ELF-1 (cell line): ENCODE data around the gene CASZ1.

Experiments used
- DNase-seq: peaks from one replicate; pipeline ENCODE4 v3.0.0-alpha.2; 2016; ENCODE audit warnings: low read depth, low spot score

Gene CASZ1

DNA sequence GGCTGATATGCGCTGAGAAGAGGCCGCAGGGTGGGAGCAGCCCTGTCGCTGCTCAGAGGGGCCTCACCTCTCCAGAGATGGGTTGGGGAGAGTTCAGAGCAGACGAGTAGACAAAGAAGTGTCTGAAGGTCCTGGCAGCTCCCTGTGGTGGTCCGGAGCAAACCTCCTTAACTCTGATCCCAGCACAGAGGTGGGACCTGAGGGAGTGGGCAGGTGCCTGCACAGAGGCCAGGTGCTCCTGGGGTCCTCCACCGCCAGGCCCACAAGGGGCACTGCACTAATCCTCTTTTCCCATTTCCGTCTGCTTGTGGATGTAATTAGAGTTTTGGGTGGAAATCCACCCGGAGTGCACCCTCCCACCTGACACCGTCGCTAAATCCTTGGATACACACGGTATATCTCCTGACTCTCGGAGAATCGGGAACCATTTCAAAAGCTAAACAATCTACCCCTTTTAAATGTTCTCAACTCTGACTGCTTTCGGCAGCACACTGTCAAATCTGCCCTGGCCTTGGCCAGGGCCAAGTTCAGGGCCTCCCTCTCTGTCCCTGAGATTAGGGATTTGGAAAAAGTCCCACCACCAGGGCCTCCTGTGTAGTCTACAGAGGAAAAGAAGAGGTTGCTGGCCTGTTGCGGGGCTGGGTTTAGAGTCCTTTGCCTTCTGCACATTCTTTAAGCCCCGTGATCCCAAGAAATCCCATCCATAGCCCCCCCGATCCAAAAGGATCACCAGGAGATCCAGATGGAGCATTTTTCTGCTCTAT is 22.4 kb downstream of the CASZ1 start:
- no peak for DNase-seq

DNA sequence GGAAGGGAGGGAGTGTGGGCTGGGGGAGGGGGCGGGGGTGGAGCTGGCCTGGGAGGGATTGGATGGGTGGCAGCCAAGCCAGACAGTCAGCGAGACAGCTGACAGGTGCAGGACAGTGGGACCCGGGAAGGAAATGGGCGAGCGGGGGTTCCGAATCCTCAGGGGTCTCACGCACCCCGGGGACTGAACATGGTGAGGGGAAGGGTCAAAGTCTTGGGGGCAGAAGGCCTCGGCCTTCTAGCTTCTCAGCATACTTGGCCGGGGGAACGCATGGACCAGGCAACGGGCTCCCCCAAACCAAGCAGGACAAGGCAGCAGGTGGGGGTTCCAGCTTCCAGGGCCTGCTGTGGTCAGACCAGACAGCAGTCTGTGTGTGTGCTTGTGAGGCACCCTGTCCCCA is 23.1 kb downstream of the CASZ1 start:
- DNase-seq, result no peak

DNA sequence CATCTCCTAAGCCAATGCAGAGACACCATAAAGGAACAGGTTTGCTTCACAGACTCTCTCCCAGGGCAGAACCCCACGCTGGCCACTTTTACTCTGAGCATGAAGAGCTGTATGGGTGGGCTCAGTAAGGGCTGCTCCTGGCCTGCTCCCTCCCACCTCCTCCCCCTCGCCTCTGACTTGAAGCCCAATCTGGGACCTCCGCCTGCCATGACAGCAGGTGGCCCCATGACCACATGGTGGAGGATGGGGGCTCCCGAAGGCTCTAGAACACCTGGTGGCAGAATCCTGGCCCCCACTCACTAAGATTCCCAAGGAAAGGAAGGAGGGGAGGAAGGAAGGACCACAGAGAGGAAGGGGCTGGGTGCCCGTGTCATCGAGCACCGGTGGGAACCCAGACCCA is 23.7 kb downstream of the CASZ1 start:
- no peak for DNase-seq

DNA sequence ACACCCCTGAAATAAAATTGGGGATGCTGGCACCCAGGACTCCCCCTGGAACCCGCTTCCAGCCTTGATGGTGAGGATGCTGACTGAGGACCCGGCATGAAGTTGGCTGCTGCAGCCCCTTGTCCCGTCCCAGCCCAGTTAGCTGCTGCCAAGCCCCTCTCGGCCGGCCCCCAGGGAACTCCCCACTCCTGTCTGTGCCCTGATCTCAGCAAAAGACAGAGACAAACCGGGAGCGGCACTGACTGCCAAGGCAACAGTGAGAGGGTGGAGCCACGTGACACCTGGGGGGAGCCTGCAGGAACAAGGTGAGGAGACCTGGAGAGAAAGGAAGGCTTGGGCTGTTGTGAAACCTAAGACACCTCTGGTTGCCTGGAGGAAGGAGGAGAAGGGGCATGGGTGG is 24.7 kb downstream of the CASZ1 start:
- no peak for DNase-seq

DNA sequence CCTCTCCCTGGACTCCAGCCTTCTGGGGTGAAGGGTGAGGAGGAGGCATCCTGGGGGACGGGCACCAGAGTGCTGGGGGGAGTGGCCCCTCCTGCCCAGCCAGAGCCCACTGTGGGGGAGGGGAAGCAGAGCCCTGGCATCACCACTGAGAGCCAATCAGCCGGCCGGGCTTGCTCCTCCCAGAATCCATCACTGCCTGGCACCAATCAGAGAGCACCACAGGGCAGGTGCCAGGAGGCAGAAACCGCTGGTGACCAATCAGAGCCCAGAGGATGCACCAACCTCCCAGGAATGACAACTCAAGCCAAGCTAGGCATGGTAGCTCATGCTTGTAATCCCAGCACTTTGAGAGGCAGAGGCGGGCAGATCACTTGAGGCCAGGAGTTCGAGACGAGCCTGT is 27.9 kb downstream of the CASZ1 start:
- DNase-seq, result no peak

DNA sequence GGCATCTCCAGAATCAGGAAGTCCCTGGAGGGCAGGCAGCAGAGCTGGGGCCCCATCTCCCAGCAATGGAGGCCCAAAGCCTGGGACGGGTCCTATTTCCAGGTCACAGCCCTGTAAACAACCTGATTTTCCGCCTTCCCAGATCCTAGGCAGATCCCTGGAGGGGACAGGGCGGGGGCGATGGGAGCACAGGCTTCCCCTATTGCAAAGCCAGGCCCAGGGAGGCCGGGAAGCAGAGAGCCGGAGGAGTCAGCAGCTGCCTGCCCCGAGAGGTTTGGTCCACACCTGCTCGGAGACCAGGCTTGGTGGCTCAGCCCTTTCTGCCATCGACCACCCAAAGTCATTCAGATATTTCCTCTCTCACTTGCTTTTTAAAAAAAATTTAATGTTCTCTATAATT is 29.2 kb downstream of the CASZ1 start:
- peak; percentile 63 for DNase-seq

DNA sequence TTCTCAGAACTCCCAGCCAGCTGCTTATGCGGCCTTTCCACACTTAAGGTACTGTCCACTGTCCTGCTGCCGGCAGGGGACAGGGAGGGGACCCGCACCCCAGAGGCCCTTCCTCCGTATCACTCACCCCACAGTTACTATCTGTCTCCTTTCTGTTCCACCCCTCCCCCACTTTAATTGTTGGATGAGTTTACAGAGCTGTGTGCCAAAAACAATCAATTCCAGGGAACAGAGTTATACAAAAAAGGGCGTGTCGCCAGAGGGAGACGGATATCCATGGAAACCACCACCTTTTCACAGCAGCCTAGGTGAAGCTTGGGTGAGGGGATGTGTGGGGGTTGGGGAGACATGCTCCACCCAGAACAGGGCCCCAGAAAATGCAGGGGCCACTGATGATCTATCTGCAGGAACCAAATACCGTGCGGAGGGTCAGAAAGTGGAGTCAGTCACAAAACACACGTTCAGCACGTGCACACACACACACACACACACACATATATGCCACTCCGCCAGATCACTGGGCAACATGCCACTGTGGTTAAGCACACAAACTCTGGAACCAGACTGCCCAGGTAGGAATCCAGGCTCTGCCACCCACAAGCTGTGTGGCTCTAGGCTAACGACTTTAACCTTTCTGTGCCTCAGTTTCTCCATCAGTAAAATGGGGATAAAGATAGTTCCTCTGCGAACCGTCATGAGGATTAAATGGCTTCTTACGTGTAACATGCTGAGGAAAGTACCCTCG is 30.5 kb downstream of the CASZ1 start:
- DNase-seq, result no peak

DNA sequence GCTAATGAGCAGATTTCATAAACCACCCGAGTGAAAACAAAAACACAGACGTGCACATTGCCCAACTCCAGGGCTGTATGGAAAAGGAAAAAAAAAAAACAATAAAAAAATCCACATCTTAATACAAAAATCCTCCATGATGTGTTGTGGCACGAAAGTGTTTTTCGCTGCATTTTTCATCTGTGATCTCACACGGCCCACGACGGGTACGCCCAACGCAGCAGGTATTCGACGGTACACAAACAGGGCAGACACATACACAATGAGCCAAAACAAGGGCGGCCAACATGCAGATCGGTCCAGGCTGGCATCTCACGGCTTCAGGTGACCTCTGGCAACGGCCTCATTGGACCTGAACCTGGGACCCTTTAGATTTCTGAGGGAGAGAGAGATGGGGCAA is 31.1 kb downstream of the CASZ1 start:
- DNase-seq, result no peak

DNA sequence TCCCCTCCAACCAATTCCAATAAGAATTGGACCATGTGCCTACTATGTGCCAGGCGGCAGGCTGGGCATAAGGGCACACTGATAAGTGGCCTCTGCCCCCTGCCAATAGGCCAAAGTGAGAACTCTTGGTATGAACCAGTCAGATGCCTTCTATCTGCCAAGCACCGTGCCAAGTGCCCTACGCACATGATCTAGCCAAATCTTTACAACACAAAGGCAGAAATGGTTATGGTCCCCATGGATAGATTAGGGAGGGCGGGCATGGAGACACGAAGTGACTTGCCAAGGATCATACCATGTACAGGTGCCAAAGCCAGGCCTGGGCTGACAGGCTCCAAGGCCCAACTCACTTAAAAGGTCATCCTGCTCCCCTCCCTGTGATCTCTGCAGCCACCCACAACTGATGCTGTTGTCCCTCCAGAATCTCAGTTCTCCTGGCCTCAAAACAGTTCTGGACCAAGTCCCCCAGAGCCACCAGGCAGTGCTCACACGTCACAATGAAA is 32.1 kb downstream of the CASZ1 start:
- no peak for DNase-seq

DNA sequence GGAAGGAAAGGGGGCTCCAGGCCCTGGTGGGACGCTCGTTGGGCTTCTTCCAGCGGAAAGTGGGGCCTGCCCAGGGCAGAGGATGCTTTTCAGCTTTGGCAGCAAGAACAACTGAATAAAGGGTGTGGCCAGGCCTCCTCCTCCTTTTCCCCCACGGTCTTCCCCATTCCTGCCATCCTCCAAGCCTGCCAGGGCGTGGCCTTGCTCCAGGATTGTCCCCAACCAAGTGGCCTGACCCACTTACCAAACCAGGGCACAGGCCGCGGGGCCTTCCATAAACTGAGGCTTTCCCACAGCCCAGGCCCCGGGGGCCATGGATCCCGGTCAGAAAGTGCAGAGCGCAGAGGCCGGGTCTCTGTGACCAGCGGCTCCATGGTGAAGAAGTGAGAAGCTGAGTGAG is 33.6 kb downstream of the CASZ1 start:
- DNase-seq, result no peak

DNA sequence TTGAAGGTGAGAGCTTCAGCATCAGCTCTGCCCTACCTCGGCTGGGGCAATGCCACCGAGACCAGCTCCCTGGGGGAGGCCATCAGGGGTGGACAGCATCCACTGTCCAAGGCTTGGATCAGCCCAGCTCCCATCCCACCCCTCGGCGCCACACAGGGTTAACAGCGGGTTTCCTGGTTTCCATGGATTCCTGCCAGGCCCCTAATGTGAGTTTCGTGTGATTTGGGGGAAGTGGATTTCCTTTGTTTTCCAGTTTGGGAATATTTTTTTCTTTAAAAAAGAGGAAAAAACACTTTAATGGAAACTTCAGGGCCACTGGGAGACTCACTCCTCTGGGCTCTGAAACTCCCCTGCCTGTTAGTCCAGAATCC is 34.3 kb downstream of the CASZ1 start:
- no peak for DNase-seq

DNA sequence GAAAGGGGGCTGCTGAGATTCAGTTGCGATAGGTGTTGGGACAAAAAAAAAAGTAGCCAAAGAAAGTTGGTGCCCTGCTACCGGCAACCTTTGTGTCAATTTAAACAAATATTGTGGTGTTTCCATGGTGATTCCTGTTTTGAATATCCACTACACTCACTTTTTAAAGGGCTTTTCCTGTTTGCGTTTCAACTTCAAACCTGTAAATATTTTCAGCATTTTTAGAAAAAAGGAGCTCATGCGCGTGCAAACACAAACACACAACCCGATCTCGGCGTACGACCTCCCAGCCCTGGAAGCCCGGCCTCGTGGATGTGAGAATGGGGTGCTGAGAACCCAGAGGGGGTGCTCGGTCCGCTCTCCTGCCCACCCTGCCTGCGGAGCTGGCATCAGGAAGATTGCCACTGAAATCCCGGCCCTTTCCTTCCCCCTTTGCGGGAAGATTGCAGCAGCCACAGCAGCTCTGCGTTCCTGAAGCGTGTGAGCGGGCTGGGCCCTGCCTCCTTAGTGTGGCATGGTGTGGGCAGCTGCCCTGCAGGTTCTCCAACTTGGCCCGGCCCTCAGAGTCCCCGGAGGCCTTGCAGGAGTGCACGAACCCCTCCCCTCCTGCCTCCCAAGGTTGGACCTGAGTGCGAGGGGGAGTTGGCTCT is 34.8 kb downstream of the CASZ1 start:
- no peak for DNase-seq

DNA sequence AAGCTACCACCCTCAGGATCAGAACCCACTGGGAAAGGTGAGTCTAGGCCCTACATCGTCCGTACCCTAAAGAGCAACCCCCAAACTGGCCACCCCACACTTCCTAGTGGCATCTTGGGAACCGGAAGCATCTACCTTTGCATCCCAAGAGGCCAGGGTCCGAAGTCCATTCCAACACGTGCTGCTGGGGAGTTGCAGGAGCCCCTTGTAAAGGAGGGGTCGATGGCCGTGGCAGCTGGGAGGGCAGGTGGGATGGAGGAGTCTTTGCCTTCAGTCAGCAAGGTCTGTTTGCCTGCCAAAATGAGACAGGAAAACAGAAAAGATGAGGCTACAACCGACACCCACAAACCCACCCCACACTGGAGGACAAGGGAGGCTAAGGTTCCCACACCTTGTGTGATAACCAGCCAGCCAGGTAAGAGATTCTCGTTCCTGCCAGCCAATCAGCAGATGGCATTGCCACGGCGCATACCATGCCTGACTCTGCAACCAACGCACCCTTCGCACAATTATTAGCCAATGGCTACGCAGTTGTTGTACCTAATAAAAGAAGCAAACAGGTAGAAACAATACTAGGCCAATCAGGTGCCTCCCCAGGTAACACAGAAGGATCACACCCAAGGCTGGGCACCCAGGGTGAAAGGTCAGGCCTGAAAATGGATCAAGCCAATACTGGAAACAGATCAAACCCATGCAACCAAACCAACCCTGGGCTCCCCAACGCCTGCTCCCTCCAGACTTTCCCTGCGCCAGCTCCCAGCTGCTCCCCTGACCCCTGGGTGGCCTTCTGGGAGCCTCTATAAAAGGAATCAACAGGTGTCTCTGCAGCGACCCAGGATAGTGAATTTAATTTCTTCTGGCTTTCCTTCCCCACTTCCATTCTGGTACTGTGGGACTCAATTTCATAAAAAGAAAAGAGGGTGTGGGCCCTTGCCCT is 35.6 kb downstream of the CASZ1 start:
- no peak for DNase-seq

DNA sequence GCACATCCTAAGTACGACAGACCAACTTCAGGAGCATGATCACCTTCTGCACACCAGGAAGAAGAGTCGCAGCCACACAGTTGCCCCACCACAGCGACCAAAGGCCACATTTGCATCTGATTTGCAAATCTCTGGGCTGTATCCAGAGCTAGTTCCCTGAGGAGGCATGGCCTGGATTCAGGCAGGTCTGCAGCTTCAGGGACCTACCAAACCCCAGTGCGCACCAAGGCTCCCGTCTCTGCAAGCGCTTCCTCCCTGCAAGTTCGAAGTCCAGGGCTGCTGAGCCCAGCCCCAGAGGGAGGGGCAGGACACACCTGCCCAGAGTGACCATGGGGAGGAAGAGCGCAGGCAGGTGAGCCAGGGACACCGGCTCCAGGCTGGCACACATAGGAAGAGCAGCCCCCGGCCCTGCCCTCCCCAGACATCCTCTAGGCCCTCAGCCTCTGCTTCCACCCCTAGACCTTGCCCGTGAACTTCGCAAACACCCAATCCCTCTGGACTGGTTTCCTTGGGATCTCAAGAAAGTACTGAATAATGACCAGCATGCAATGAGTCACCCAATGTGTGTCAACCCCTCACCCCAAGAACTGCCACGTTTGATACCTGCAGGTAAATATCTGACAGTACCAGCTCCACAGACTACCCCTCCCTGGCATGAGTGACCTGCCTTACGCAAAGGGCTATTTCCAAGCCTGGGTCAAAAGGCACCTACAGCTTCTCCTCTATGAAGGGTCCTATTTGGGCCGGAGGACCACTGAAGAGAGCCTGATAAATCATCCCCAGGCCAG is 36.8 kb downstream of the CASZ1 start:
- DNase-seq, result no peak

DNA sequence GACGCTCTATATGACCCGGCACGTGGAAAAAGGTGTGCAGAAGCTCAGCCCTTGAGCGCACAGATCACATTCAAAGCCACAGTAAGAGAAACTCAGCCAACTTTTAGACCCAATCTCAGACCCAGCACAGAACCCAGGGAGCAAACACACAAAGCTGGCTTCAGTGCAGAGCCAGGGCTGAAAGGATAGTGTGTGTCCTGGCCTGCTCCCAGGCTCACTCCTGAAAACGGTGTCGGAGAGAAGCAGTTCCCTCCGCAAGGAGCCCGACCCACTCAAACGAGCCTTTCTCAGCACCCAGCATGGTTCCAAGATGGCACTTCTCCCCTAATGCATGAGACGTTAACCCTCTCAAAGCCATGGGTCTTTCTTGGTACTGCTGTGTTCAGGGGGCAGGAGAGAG is 39.6 kb downstream of the CASZ1 start:
- no peak for DNase-seq

DNA sequence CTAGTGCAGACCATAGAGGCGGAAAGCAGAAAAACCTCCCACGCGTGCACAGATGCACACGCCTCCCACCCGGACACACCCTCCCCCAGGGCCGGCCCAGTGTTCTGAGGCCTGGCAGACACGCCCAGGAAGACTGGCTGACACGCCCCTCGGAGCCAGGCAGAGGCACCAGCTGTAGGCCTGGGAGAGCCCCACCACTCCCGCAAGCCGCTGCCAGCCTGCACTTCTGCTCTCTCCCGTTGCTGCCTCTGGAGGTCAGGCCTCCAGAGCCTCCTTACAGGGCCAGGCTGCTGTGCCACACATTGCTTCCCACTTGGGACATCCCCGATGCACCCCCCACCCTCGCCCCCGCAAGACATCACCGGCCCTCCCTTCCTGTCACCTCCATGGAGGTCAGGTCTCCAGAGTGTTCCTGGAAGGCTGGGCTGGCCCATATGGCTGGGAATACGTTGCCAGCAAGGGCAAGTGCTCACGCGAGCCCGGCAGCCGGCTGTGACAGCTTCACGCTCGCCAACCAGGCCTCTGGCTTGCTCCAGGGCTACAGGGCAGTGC is 40.4 kb downstream of the CASZ1 start:
- peak; percentile 30 for DNase-seq

DNA sequence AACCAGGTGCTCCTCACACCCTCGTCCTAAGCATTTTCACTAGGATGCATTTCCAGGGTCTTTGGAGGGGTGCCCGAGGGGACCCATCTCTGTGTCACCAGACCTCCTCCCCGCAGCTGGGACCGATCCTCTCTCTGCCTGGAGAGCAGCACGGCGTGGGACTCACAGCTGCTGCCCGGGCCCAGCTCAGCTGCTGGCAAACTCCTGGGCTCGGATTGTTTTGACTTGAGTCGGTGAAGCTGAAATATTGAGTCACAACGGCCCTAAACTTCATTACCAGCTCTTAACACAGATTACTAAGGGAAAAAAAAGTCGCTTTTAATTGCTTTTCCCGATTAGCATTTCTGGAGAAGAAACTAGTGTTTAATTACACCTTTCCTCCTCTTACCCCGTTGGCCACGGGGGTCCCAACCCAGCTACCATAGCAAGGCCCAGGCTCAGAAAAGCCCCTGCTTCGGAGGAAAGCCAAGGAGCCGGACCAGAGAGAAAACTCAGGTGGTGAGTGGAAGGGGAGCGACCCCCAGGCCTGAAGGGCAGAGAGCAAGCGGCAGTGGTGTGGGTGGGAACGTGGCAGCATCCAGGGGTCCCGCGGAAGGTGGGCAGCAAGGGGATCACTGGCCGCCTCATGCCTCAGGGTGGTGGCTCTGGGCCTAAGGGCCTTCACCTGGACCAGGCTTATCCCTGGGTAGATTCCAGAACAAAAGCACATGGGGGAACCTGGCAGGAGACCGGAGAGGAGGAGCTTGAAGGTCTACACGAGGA is 41.7 kb downstream of the CASZ1 start:
- DNase-seq, result no peak

DNA sequence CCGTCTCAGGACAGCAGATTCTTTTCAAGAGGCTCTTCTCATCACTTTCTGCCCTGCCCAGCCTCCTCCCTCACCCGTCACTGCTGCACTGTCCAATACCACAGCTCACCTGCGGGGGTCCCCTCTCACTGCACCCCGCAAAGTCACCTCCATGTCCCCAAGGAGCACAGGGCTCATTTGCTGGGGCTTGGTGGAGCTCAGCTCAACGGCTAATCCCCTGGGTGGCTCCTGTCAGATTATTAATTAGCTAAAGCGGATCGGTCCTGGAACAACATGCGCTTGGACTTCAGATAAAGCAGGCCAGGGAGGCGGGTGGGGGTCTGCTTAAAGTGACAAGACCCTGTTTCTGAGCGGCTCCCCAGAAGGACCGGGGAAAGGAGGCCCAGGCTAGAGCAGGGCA is 43.1 kb downstream of the CASZ1 start:
- DNase-seq, result no peak

DNA sequence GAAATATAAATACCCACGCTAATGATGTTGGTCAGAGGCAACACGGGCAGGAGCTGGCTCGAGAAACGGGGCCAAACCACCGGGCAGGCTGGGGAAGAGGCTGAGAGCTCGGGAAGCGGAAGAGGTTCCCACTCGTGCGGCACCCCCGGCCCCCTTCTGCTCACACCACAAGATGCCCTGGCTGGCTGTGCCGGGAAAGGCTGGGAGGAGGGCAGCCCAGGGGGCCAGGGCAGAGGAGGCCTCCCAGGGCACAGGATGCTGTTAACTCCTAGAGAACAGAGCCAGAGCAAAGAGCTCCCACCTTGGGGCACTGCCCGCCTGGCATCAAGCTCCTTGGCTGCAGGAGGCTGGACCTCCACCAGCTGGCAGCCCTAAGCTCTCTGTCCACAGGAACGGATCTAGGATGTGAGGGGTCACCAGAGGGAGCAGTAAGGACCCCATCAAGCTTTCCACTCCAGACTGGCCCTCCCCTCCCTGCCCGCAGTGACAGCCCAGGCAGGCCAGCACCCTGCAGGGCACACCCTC is 44.8 kb downstream of the CASZ1 start:
- no peak for DNase-seq

DNA sequence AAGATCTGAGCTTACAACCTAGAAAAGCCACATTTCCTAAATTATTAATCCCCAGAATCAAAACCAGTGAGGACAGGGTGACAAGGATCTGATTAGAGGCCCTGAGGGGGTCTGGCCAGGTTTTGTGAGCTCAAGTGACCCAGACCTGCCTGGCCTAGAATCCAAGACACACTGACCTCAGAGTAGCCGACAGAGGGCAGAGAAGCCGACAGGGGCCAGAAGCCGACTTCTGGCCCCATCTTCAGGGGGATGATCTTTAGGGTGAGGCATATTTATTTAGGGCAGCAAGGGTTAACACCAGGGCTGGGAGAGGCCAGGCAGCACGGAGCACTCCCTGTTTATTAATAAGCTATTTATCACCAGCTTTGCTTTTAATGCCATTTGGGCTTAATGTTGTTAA is 45.3 kb downstream of the CASZ1 start:
- DNase-seq, result no peak
